DND-41 (cell line): Measurements from ENCODE around the gene PFKFB3.

Experiments used
- ATAC-seq: fragments of 200-7000 bp; cut with Tn5 transposase; 3 replicates; pipeline ENCODE4 v1.9.1; 2021; ENCODE audit warnings: low read depth; ENCODE audit not compliant: insufficient read depth
- DNase-seq: peaks from one replicate; pipeline ENCODE4 v3.0.0-alpha.2; 2020
- H2AFZ ChIP-seq: 2 replicates; pipeline ENCODE4 v1.6.0; 2012; ENCODE audit warnings: low read depth, low read length
- H3K27ac ChIP-seq: 2 replicates; pipeline ENCODE4 v1.5.1; 2012; ENCODE audit warnings: low read length, inconsistent platforms
- H3K27me3 ChIP-seq: fragments of 200-600 bp; sonication (generic); 2 replicates; pipeline ENCODE4 v1.6.0; 2012; ENCODE audit warnings: low read length, mild to moderate bottlenecking, inconsistent platforms; ENCODE audit not compliant: insufficient read depth, poor library complexity
- H3K36me3 ChIP-seq: 2 replicates; pipeline ENCODE4 v1.5.1; 2012; ENCODE audit warnings: low read length, inconsistent platforms; ENCODE audit not compliant: insufficient read depth
- H3K4me1 ChIP-seq: 2 replicates; pipeline ENCODE4 v1.5.1; 2012; ENCODE audit warnings: mild to moderate bottlenecking, low read length; ENCODE audit not compliant: insufficient read depth
- H3K4me2 ChIP-seq: 2 replicates; pipeline ENCODE4 v1.6.0; 2012; ENCODE audit warnings: mild to moderate bottlenecking, moderate library complexity, low read length, inconsistent platforms; ENCODE audit not compliant: insufficient read depth
- H3K4me3 ChIP-seq, 2 experiments: fragments of 200-600 bp in 1 of 2; shearing (Covaris generic) in 1 of 2; 2 replicates each; pipeline ENCODE4 v1.5.1; 2012 to 2016; ENCODE audit warnings: inconsistent platforms in 2 of 2, low read length in 2 of 2, mild to moderate bottlenecking in 2 of 2, low read depth in 1 of 2, moderate library complexity in 1 of 2
- H3K79me2 ChIP-seq: 2 replicates; pipeline ENCODE4 v1.6.0; 2012; ENCODE audit warnings: low read length, inconsistent platforms; ENCODE audit not compliant: insufficient read depth
- H3K9ac ChIP-seq: 2 replicates; pipeline ENCODE4 v1.6.0; 2012; ENCODE audit warnings: low read depth, mild to moderate bottlenecking, inconsistent platforms, low read length, moderate library complexity
- H3K9me3 ChIP-seq: 2 replicates; pipeline ENCODE4 v1.5.1; 2012; ENCODE audit warnings: low read length, moderate library complexity, mild to moderate bottlenecking, inconsistent platforms; ENCODE audit not compliant: insufficient read depth, severe bottlenecking
- H4K20me1 ChIP-seq: 2 replicates; pipeline ENCODE4 v1.6.0; 2012; ENCODE audit warnings: low read length; ENCODE audit not compliant: insufficient read depth
- CTCF ChIP-seq: IDR thresholded peaks from 2 replicates; pipeline ENCODE4 v1.5.1; 2012; ENCODE audit warnings: borderline replicate concordance, low read length, moderate library complexity, mild to moderate bottlenecking; ENCODE audit not compliant: poor library complexity, severe bottlenecking; ENCODE audit errors: extremely low read depth
- EZH2 ChIP-seq: IDR thresholded peaks from 3 replicates; pipeline ENCODE4 v1.6.1; 2012; ENCODE audit warnings: borderline replicate concordance, low read depth, mild to moderate bottlenecking, moderate library complexity, low read length, inconsistent platforms; ENCODE audit not compliant: severe bottlenecking

PFKFB3 gene

GRCh38 chr10:6233725-6234277 lies 31.1 kb downstream of the PFKFB3 start:
- Histone ChIP-seq H3K79me2 (0 out of 2 replicates have a peak, but pooled peaks cover 2% of the 10 kb centered on the region), H4K20me1 (peaks cover 32% of the 10 kb centered on the region; the same call in 1 of the 2 replicates), H3K27me3 (no peaks in the 10 kb centered on the region), H2AFZ (no peak overlapping the region), H3K27ac (no peak overlapping the region), H3K4me1 (0 out of 2 replicates have a peak, but pooled peaks cover 1% of the 10 kb centered on the region), H3K4me2 (no peak overlapping the region), H3K9ac (no peak overlapping the region), H3K9me3 (no peaks in the 10 kb centered on the region), H3K4me3 (no peak overlapping the region), H3K36me3 (peaks cover 71% of the 10 kb centered on the region)
- DNase-seq = no peak
- ATAC-seq = no peak
- TF ChIP-seq CTCF = no peak
- no peak for TF ChIP-seq EZH2

GRCh38 chr10:6234371-6234770 lies 31.6 kb downstream of the PFKFB3 start:
- TF ChIP-seq EZH2 (no peak), CTCF (no peak)
- DNase-seq = no peak
- no peak for ATAC-seq
- no peaks in the 10 kb centered on the region for H3K27me3 ChIP-seq
- H4K20me1 ChIP-seq = peaks cover 27% of the 10 kb centered on the region; the same call in 1 of the 2 replicates
- peaks cover 7% of the 10 kb centered on the region; the same call in 1 of the 2 replicates for H3K4me1 ChIP-seq
- H2AFZ ChIP-seq = no peak overlapping the region
- H3K9me3 ChIP-seq = no peaks in the 10 kb centered on the region
- no peak overlapping the region for H3K4me2 ChIP-seq
- H3K4me3 ChIP-seq = no peak overlapping the region
- no peak overlapping the region for H3K9ac ChIP-seq
- 0 out of 2 replicates have a peak, but pooled peaks cover 2% of the 10 kb centered on the region for H3K79me2 ChIP-seq
- peaks cover 65% of the 10 kb centered on the region for H3K36me3 ChIP-seq
- H3K27ac ChIP-seq = no peak overlapping the region

GRCh38 chr10:6236349-6237198 lies 33.8 kb downstream of the PFKFB3 start:
- no peak for TF ChIP-seq EZH2
- TF ChIP-seq CTCF = no peak
- H3K27ac ChIP-seq = no peak overlapping the region
- no peaks in the 10 kb centered on the region for H3K79me2 ChIP-seq
- no peaks in the 10 kb centered on the region for H3K9me3 ChIP-seq
- H3K36me3 ChIP-seq = peaks cover 49% of the 10 kb centered on the region
- H3K27me3 ChIP-seq = no peaks in the 10 kb centered on the region
- no peak for DNase-seq
- no peak overlapping the region for H3K4me3 ChIP-seq
- H3K4me2 ChIP-seq = no peak overlapping the region
- no peak overlapping the region for H2AFZ ChIP-seq
- ATAC-seq = no peak
- H3K9ac ChIP-seq = no peak overlapping the region
- H3K4me1 ChIP-seq = peaks cover 9% of the 10 kb centered on the region; the same call in 1 of the 2 replicates
- H4K20me1 ChIP-seq = peaks cover 19% of the 10 kb centered on the region; the same call in 1 of the 2 replicates
